Measurements from ENCODE around the gene CRTC3.
A peak's percentile ranks its signal among the peaks of the same experiment; 100 is the strongest.

CRTC3 gene

GRCh38 chr15:90599116-90599515 is 69.4 kb downstream of the CRTC3 start:
- Mint-ChIP-seq H3K36me3 (ENCODE audit: low read depth) (peaks cover 53% of the 10 kb centered on the region), H3K27me3 (ENCODE audit: low read depth) (no peaks in the 10 kb centered on the region), H3K4me1 (ENCODE audit: low read depth) (peaks cover 70% of the 10 kb centered on the region), H3K9me3 (no peaks in the 10 kb centered on the region), H3K4me3 (peak overlapping the region; percentile 8), H3K27ac (peak overlapping the region; percentile 97)

- H3K27ac Mint-ChIP-seq, result peak overlapping the region; percentile 97
- no peaks in the 10 kb centered on the region for H3K27me3 Mint-ChIP-seq (ENCODE audit: low read depth)
- H3K4me1 Mint-ChIP-seq (ENCODE audit: low read depth), result peaks cover 68% of the 10 kb centered on the region
- no peaks in the 10 kb centered on the region for H3K9me3 Mint-ChIP-seq
- peaks cover 51% of the 10 kb centered on the region for H3K36me3 Mint-ChIP-seq (ENCODE audit: low read depth)
- H3K4me3 Mint-ChIP-seq, result no peak overlapping the region
These were observed 69.9 kb downstream of the CRTC3 start for GRCh38 chr15:90599644-90600043.

- H3K27ac Mint-ChIP-seq, result peak overlapping the region; percentile 64
- H3K4me1 Mint-ChIP-seq (ENCODE audit: low read depth), result peaks cover 59% of the 10 kb centered on the region
- no peaks in the 10 kb centered on the region for H3K9me3 Mint-ChIP-seq
- H3K27me3 Mint-ChIP-seq (ENCODE audit: low read depth), result no peaks in the 10 kb centered on the region
- H3K4me3 Mint-ChIP-seq, result no peak overlapping the region
- H3K36me3 Mint-ChIP-seq (ENCODE audit: low read depth), result peaks cover 48% of the 10 kb centered on the region
These were observed 71.2 kb downstream of the CRTC3 start for GRCh38 chr15:90600954-90601353.

- no peaks in the 10 kb centered on the region for H3K27me3 Mint-ChIP-seq (ENCODE audit: low read depth)
- H3K4me1 Mint-ChIP-seq (ENCODE audit: low read depth), result peaks cover 39% of the 10 kb centered on the region
These were observed 74.2 kb downstream of the CRTC3 start for GRCh38 chr15:90603893-90604292.

GRCh38 chr15:90606641-90607040 is 76.9 kb downstream of the CRTC3 start:
- H3K36me3 Mint-ChIP-seq (ENCODE audit: low read depth), result peaks cover 39% of the 10 kb centered on the region
- H3K4me3 Mint-ChIP-seq, result no peak overlapping the region
- peaks cover 33% of the 10 kb centered on the region for H3K4me1 Mint-ChIP-seq (ENCODE audit: low read depth)
- H3K9me3 Mint-ChIP-seq, result no peaks in the 10 kb centered on the region
- no peaks in the 10 kb centered on the region for H3K27me3 Mint-ChIP-seq (ENCODE audit: low read depth)
- no peak overlapping the region for H3K27ac Mint-ChIP-seq

More at GRCh38 chr15:90603893-90604292, 74.2 kb downstream of the CRTC3 start:
- Mint-ChIP-seq H3K36me3 (ENCODE audit: low read depth) (peaks cover 37% of the 10 kb centered on the region), H3K27ac (peak overlapping the region; percentile 69), H3K9me3 (no peaks in the 10 kb centered on the region), H3K4me3 (no peak overlapping the region)

GRCh38 chr15:90607361-90607760 is 77.6 kb downstream of the CRTC3 start:
- H3K27ac Mint-ChIP-seq, result peak overlapping the region; percentile 50
- H3K36me3 Mint-ChIP-seq (ENCODE audit: low read depth), result peaks cover 42% of the 10 kb centered on the region
- no peaks in the 10 kb centered on the region for H3K9me3 Mint-ChIP-seq
- no peaks in the 10 kb centered on the region for H3K27me3 Mint-ChIP-seq (ENCODE audit: low read depth)
- H3K4me1 Mint-ChIP-seq (ENCODE audit: low read depth), result peaks cover 31% of the 10 kb centered on the region
- H3K4me3 Mint-ChIP-seq, result no peak overlapping the region

GRCh38 chr15:90609242-90610180 is 79.8 kb downstream of the CRTC3 start:
- peaks cover 26% of the 10 kb centered on the region for H3K4me1 Mint-ChIP-seq (ENCODE audit: low read depth)
- H3K27ac Mint-ChIP-seq, result peak overlapping the region; percentile 12
- no peak overlapping the region for H3K4me3 Mint-ChIP-seq
- no peaks in the 10 kb centered on the region for H3K27me3 Mint-ChIP-seq (ENCODE audit: low read depth)
- no peaks in the 10 kb centered on the region for H3K9me3 Mint-ChIP-seq
- peaks cover 44% of the 10 kb centered on the region for H3K36me3 Mint-ChIP-seq (ENCODE audit: low read depth)

- peaks cover 29% of the 10 kb centered on the region for H3K4me1 Mint-ChIP-seq (ENCODE audit: low read depth)
- no peaks in the 10 kb centered on the region for H3K27me3 Mint-ChIP-seq (ENCODE audit: low read depth)
- H3K27ac Mint-ChIP-seq, result no peak overlapping the region
- H3K9me3 Mint-ChIP-seq, result no peaks in the 10 kb centered on the region
- no peak overlapping the region for H3K4me3 Mint-ChIP-seq
- H3K36me3 Mint-ChIP-seq (ENCODE audit: low read depth), result peaks cover 47% of the 10 kb centered on the region
These were observed 80.5 kb downstream of the CRTC3 start for GRCh38 chr15:90610190-90610589.

- H3K27ac Mint-ChIP-seq, result peak overlapping the region; percentile 9
These were observed 81.4 kb downstream of the CRTC3 start for GRCh38 chr15:90611157-90611556.

GRCh38 chr15:90617171-90617570 is 87.4 kb downstream of the CRTC3 start:
- peak overlapping the region; percentile 63 for H3K27ac Mint-ChIP-seq
- H3K36me3 Mint-ChIP-seq (ENCODE audit: low read depth), result peaks cover 51% of the 10 kb centered on the region
- no peak overlapping the region for H3K4me3 Mint-ChIP-seq
- H3K4me1 Mint-ChIP-seq (ENCODE audit: low read depth), result peaks cover 38% of the 10 kb centered on the region
- H3K9me3 Mint-ChIP-seq, result no peaks in the 10 kb centered on the region
- H3K27me3 Mint-ChIP-seq (ENCODE audit: low read depth), result no peaks in the 10 kb centered on the region

More at GRCh38 chr15:90611157-90611556, 81.4 kb downstream of the CRTC3 start:
- Mint-ChIP-seq H3K27me3 (ENCODE audit: low read depth) (no peaks in the 10 kb centered on the region), H3K4me3 (no peak overlapping the region), H3K9me3 (no peaks in the 10 kb centered on the region), H3K4me1 (ENCODE audit: low read depth) (peaks cover 29% of the 10 kb centered on the region), H3K36me3 (ENCODE audit: low read depth) (peaks cover 44% of the 10 kb centered on the region)

- Mint-ChIP-seq H3K4me1 (ENCODE audit: low read depth) (peaks cover 36% of the 10 kb centered on the region), H3K36me3 (ENCODE audit: low read depth) (peaks cover 49% of the 10 kb centered on the region), H3K27ac (no peak overlapping the region), H3K27me3 (ENCODE audit: low read depth) (no peaks in the 10 kb centered on the region), H3K4me3 (no peak overlapping the region), H3K9me3 (no peaks in the 10 kb centered on the region)
These were observed 88.0 kb downstream of the CRTC3 start for GRCh38 chr15:90617668-90618097.

GRCh38 chr15:90618330-90619125 is 88.8 kb downstream of the CRTC3 start:
- Mint-ChIP-seq H3K9me3 (no peaks in the 10 kb centered on the region), H3K4me1 (ENCODE audit: low read depth) (peaks cover 34% of the 10 kb centered on the region), H3K27me3 (ENCODE audit: low read depth) (no peaks in the 10 kb centered on the region), H3K36me3 (ENCODE audit: low read depth) (peaks cover 44% of the 10 kb centered on the region), H3K27ac (no peak overlapping the region), H3K4me3 (no peak overlapping the region)

- Mint-ChIP-seq H3K4me3 (peak overlapping the region; percentile 54), H3K27ac (peak overlapping the region; percentile 59), H3K36me3 (ENCODE audit: low read depth) (peaks cover 41% of the 10 kb centered on the region), H3K4me1 (ENCODE audit: low read depth) (peaks cover 27% of the 10 kb centered on the region), H3K27me3 (ENCODE audit: low read depth) (no peaks in the 10 kb centered on the region), H3K9me3 (no peaks in the 10 kb centered on the region)
These were observed 89.7 kb downstream of the CRTC3 start for GRCh38 chr15:90619468-90619867.

GRCh38 chr15:90619939-90620338 is 90.2 kb downstream of the CRTC3 start:
- no peaks in the 10 kb centered on the region for H3K27me3 Mint-ChIP-seq (ENCODE audit: low read depth)
- peaks cover 25% of the 10 kb centered on the region for H3K4me1 Mint-ChIP-seq (ENCODE audit: low read depth)
- no peaks in the 10 kb centered on the region for H3K9me3 Mint-ChIP-seq
- peak overlapping the region; percentile 54 for H3K4me3 Mint-ChIP-seq
- peaks cover 39% of the 10 kb centered on the region for H3K36me3 Mint-ChIP-seq (ENCODE audit: low read depth)
- peak overlapping the region; percentile 59 for H3K27ac Mint-ChIP-seq

Data from T-helper 1 cell treated with Interleukin-12 subunit alpha and Interleukin-12 subunit beta and Interleukin-4 antibody, amounts not matched to agents 30 μg/mL and 1 μg/mL, for 36 hours (primary cell).